KG1 (cell line): ENCODE measurements around the gene ZNF117.
"Not testable (repeated sequence)": the region's sequence is repeated elsewhere in the genome, so short reads cannot be mapped to it uniquely, and the experiment has no call there.

Experiments used
- DNase-seq: peaks from one replicate; lab custom pipeline; 2025; lab: John Stamatoyannopoulos, UW

ZNF117 gene

DNA sequence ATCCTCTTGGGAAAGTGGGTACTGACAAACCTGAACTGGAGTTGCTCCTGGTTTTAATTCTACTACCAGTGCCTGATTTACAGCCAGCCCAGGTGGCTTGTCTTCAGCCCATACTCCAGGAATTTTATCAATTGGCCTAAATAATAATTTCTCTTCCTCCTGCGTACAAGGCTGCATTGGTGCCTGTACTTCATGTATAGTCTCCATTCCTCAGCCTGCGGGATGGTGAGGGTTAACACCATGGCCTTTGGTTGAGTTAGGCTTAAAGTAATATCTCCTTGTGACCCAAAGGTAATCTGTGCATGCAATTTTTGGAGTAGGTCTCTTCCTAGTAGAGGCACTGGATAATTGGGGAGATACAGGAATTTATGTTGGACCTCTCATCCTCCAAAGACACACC, 5.5 kb upstream of the ZNF117 start:
- DNase-seq: no peak

DNA sequence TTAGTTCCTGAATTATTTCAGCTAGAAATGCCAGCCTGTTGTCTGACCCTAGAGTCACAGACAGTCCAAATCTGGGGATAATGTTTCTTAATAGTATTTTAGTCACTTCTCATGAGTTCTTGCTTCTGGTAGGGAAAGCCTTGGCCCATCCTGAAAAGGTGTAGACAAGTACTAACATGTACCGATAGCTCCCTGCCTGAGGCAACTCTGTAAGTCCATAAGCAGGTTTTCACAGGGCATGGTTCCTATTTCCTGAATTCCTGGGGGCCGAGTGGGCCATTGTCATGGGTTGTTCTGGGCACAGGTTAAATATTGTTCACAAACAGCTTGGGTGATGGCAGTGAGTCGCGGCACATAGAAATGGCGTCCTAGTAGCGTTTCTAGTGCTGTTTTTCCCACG, 3.1 kb upstream of the ZNF117 start:
- DNase-seq: no peak

DNA sequence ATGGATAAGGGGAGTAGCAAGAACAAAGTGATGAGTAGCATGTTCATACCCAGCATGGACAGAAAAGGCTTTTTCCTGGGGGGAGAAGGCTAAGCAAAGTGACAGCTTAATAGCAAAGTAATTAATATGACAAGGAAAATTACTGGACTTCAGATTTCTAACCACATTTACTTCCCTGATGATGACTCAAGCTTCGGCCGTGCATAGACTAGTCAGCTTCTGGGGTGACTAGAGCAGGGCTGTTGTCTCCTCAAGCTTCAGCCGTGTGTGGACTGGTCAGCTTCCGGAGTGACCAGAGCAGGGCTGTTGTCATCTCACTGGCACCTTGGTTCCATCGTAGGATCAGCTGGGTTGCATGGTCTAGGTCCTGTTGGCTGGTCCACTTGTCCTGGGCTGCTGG, 2.1 kb upstream of the ZNF117 start:
- DNase-seq: no peak

- DNase-seq: no peak
Measured at GRCh38 chr7:64990216-64990615, 620 bp downstream of the ZNF117 start.

- no peak for DNase-seq
Measured at GRCh38 chr7:64978497-64979203, 12.2 kb downstream of the ZNF117 start.

GRCh38 chr7:64965594-64965993, 25.2 kb downstream of the ZNF117 start:
- DNase-seq: no peak

GRCh38 chr7:64959072-64959747, 31.6 kb downstream of the ZNF117 start:
- DNase-seq: no peak

DNA sequence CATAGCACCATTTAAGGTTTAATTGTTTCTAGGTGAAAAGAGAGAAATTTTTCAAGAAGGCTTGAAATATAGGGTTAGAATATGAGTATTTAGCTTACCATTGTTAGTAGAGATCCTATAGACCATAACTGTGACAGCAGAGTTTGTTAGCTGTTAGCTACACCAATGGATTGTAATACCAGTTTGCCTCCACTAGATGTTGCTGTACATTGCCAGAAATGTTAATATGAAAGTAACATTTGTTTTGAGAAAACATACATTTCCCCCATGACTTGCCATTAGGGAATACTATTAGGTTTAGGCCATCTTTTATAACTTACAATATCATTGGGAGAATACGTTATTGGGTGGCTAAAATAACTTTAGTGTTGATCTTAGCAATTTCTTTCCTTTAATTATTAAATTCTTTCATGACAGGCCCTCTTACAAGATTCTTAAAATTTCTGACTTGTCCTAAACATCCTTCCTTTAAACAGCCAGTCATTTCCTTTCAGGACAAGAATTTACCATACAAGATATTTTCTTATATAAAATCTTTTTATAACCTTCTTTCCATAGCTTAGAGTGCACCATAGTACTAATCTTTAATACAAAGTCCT, 39.5 kb downstream of the ZNF117 start:
- peak; percentile 17 for DNase-seq

- DNase-seq: not testable (repeated sequence)
Measured at GRCh38 chr7:64950673-64951072, 40.2 kb downstream of the ZNF117 start.

GRCh38 chr7:64948774-64949173, 42.1 kb downstream of the ZNF117 start:
- DNase-seq: not testable (repeated sequence)

DNA sequence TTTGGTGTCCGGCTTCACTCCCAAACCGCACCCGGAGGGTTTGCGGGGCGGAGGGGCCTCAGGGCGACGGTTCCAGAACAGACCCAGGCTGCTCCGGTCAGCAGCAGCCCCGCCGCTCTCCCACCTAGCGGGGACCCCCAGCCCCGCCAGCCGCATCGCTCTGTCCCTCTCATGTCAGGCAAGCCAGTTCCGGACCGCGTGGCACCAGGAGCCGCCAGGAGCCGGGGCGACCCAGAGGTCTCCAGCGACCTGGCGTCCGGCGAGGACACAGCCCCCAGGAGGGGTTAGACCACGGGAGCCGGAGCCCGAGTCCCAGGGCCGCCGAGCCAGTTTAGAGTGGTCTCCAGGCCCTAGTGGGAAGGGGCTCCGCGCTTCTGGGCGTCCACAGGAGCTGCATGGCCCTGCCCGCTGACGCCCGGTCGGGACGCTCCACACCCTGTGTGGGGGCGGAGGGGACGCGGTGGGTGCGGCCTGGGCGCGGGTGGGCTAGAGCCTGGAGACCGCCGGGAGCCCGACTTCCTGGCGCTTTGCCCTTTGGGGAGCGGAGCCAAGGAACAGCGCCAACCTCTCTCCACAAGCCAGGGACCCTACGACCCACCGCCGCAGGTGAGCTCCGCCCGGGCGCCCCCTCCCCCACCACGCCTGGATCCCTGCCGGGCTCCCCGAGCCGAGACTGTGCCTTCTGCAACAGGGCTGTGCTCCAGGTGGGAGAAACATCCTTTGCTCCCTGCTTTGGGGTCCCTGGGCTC, 43.4 kb downstream of the ZNF117 start:
- no peak for DNase-seq

DNA sequence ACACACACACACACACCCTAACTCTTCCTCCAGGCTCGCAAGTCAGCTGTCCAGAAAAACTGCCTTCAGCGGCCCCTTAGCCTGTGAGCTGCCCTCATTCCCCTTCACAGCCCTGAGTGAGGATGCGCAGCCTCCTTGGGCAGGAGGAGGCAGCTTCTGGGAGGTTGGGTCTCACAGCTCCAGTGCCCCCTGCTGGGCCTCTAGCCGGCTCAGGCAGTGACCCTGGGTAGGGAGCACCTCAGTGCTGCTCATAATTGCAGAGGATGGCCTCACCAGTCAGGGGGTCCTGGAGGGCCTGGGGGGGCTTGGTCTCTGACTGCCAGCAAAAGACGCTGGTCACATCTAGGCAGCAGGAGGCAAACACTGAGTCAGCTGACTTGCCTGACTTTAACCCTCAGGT, 44.1 kb downstream of the ZNF117 start:
- no peak for DNase-seq

GRCh38 chr7:64945503-64946175, 45.2 kb downstream of the ZNF117 start:
- no peak for DNase-seq

DNA sequence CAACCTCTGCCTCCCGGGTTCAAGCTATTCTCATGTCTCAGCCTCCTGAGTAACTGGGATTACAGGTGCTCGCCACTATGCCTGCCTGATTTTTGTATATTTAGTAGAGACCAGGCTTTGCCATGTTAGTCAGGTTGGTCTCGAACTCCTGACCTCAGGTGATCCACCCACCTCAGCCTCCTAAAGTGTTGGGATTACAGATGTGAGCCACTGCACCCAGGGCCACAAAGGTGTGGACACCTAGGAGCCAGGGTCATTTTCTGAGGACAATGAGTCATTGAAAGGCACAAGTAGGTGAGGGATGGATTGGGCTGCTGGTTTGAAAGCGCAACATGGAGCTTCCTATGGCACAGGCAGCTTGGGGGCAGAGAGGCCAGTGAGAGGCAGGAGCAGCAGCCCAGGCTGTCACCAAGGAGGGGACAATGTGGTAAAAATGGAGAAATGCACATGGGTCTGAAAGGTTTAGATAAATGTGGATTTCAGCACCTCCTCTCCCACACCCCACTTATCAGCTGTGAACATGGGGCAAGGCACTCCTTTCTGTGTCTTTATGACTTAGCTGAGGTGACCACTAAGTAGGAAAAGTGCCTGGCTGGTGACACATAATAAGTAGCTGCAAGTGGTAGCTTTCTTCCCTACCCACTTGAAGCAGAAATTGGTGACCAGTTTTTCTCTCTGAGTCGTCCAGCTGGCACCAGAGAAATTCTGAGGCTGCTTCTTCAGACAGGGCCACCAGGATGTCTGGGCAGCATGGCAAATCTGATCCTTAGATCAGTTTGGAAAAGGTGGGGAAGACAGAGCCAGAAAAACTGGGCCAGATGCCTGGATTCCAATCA, 46.0 kb downstream of the ZNF117 start:
- DNase-seq: not testable (repeated sequence)

- DNase-seq: not testable (repeated sequence)
Measured at GRCh38 chr7:64940021-64940420, 50.8 kb downstream of the ZNF117 start.

- no peak for DNase-seq
Measured at GRCh38 chr7:64938540-64938939, 52.3 kb downstream of the ZNF117 start.

- no peak for DNase-seq
Measured at GRCh38 chr7:64934478-64934877, 56.4 kb downstream of the ZNF117 start.

GRCh38 chr7:64928252-64929187, 62.3 kb downstream of the ZNF117 start:
- DNase-seq: not testable (repeated sequence)
